Esophagus muscularis mucosa (tissue), 4 donors: Measurements from ENCODE around the gene TMEM109. TPM values are rescaled to one million over a fixed set of nuclear protein-coding genes. Genes with fewer than 3 reads are reported as not detected.
"Not testable (repeated sequence)": the region's sequence is repeated elsewhere in the genome, so short reads cannot be mapped to it uniquely, and the experiment has no call there.

Source experiments
- DNase-seq: peaks from one replicate; pipeline ENCODE4 v3.0.0-alpha.2; 2017; ENCODE audit errors: extremely low spot score
- H3K27ac ChIP-seq, 4 donors: fragments of 200-600 bp; sonication (generic); replicated peaks in 1 of 4; 1 replicate in 3 of 4; 2 replicates in 1 of 4; pipeline ENCODE4 v1.5.1; 2016 to 2019; ENCODE audit warnings: mild to moderate bottlenecking in 1 of 4
- H3K27me3 ChIP-seq, 4 donors: fragments of 200-600 bp; sonication (generic); one replicate each; pipeline versions ENCODE4 v1.5.1 to v1.6.0; 2016 to 2019
- H3K36me3 ChIP-seq, 4 donors: fragments of 200-600 bp; sonication (generic); one replicate each; pipeline ENCODE4 v1.5.1; 2016 to 2019
- H3K4me1 ChIP-seq, 4 donors: fragments of 200-600 bp; sonication (generic); one replicate each; pipeline ENCODE4 v1.5.1; 2016 to 2019
- H3K4me3 ChIP-seq, 4 donors: fragments of 200-600 bp; sonication (generic); 1 replicate in 2 of 4; 2 replicates in 2 of 4; pipeline ENCODE4 v1.5.1; 2016 to 2019; ENCODE audit warnings: mild to moderate bottlenecking in 4 of 4, moderate library complexity in 1 of 4
- H3K9me3 ChIP-seq, 4 donors: fragments of 200-600 bp; sonication (generic); 1 replicate in 3 of 4; 2 replicates in 1 of 4; pipeline ENCODE4 v1.5.1; 2016 to 2019
- CTCF ChIP-seq, 3 experiments: fragments of 200-600 bp in 2 of 3; fragments of 450-650 bp in 1 of 3; sonication (generic) in 2 of 3; IDR thresholded peaks; one replicate each; pipeline ENCODE4 v1.5.1; 2017 to 2019; ENCODE audit warnings: antibody characterized with exemption in 3 of 3, mild to moderate bottlenecking in 2 of 3, moderate library complexity in 1 of 3
- EP300 ChIP-seq: sonication (generic); formaldehyde crosslinking; IDR thresholded peaks from one replicate; pipeline ENCODE4 v1.6.1; 2017; ENCODE audit warnings: antibody characterized with exemption
- POLR2A ChIP-seq: fragments of 450-650 bp; IDR thresholded peaks from one replicate; pipeline ENCODE4 v1.6.1; 2017; ENCODE audit warnings: antibody characterized with exemption, moderate library complexity, mild to moderate bottlenecking, low read depth
- POLR2AphosphoS5 ChIP-seq, 2 donors: sonication (generic); formaldehyde crosslinking; IDR thresholded peaks; one replicate each; pipeline ENCODE4 v1.6.1; 2017; ENCODE audit warnings: antibody characterized with exemption in 2 of 2
- WGBS: methylation state at CpG from one replicate; pipeline ENCODE4 v1.1.5; 2018; 5-methylcytosine and 5-hydroxymethylcytosine counted together
- intact Hi-C: fragments of 100-400 bp; cut with DNase I; formaldehyde crosslinking; loops from one replicate; pipeline ENCODE4 v1.15.1; 2023
- total RNA-seq, 4 donors: library from RNA; depleted of rRNA; stranded (reverse); fragments of >200 nt; gene quantifications; one replicate each; pipeline versions ENCODE4 v1.1.0 to v1.2.1, GENCODE V29; 2016

TMEM109 gene
- total RNA-seq, 4 donors from 2014 or later = 106 to 186 (median 138) TPM

- no peak overlapping the region for H3K27ac ChIP-seq
- no peaks in the 10 kb centered on the region for H3K36me3 ChIP-seq
- no peaks in the 10 kb centered on the region for H3K9me3 ChIP-seq
- intact Hi-C loops = loop anchor here (10.0 kb wide), 1 partner anchor 246 kb away; no protein-coding TSS in a partner anchor
- 0% methylated on average over 1 of the region's 1 CpG for WGBS
- H3K27me3 ChIP-seq = no peaks in the 10 kb centered on the region
- TF ChIP-seq EP300 (no peak), CTCF (IDR thresholded peaks at IDR 0.05) (no peak), POLR2AphosphoS5 (IDR thresholded peaks at IDR 0.05) (no peak), POLR2A (no peak)
- no peak for DNase-seq
- H3K4me1 ChIP-seq = peaks cover 38 to 46% (median 41%) of the 10 kb centered on the region in 4 donors
- no peak overlapping the region for H3K4me3 ChIP-seq
Observed at GRCh38 chr11:60908803-60909202, 5.2 kb upstream of the TMEM109 start.

- not testable (repeated sequence) for H3K9me3 ChIP-seq, H3K36me3 ChIP-seq, H3K27ac ChIP-seq, DNase-seq, H3K4me3 ChIP-seq, H3K27me3 ChIP-seq
- intact Hi-C loops = loop anchor here (10.0 kb wide), 1 partner anchor 245 kb away; no protein-coding TSS in a partner anchor
- H3K4me1 ChIP-seq = peaks cover 29 to 37% (median 33%) of the 10 kb centered on the region in 4 donors
- WGBS = 68% methylated on average over 3 of the region's 3 CpGs
Observed at GRCh38 chr11:60909680-60910280, 4.2 kb upstream of the TMEM109 start.

- peaks cover 27 to 34% (median 32%) of the 10 kb centered on the region in 4 donors for H3K4me1 ChIP-seq
- intact Hi-C loops = no loop called here
Observed at GRCh38 chr11:60910281-60910687, 3.7 kb upstream of the TMEM109 start.

GRCh38 chr11:60910711-60911380 is 3.1 kb upstream of the TMEM109 start:
- WGBS = 81% methylated on average over 5 of the region's 5 CpGs
- no peaks in the 10 kb centered on the region for H3K36me3 ChIP-seq
- H3K4me3 ChIP-seq = no peak overlapping the region
- no peaks in the 10 kb centered on the region for H3K27me3 ChIP-seq
- H3K27ac ChIP-seq = no peak overlapping the region
- DNase-seq = no peak
- intact Hi-C loops = no loop called here
- no peak for TF ChIP-seq POLR2AphosphoS5 (IDR thresholded peaks at IDR 0.05)
- TF ChIP-seq EP300 = no peak
- TF ChIP-seq CTCF (IDR thresholded peaks at IDR 0.05) = no peak
- no peak for TF ChIP-seq POLR2A
- no peaks in the 10 kb centered on the region for H3K9me3 ChIP-seq
- H3K4me1 ChIP-seq = peaks cover 27 to 34% (median 32%) of the 10 kb centered on the region in 4 donors

More at GRCh38 chr11:60910281-60910687, 3.7 kb upstream of the TMEM109 start:
- no peak for TF ChIP-seq POLR2A
- no peak for TF ChIP-seq CTCF (IDR thresholded peaks at IDR 0.05)
- TF ChIP-seq POLR2AphosphoS5 (IDR thresholded peaks at IDR 0.05) = no peak
- no peak for TF ChIP-seq EP300
- WGBS = 62% methylated on average over 3 of the region's 3 CpGs
- Histone ChIP-seq H3K27ac (no peak overlapping the region), H3K36me3 (no peaks in the 10 kb centered on the region), H3K4me3 (no peak overlapping the region), H3K9me3 (no peaks in the 10 kb centered on the region), H3K27me3 (no peaks in the 10 kb centered on the region)
- no peak for DNase-seq

- DNase-seq = no peak
- Histone ChIP-seq H3K4me3 (no peak overlapping the region), H3K27me3 (no peaks in the 10 kb centered on the region), H3K9me3 (no peaks in the 10 kb centered on the region), H3K27ac (peak overlapping the region in 1 of 4 donors; percentile 93), H3K36me3 (peaks cover 0 to 3% (median 0%) of the 10 kb centered on the region in 4 donors), H3K4me1 (peaks cover 34 to 44% (median 41%) of the 10 kb centered on the region in 4 donors)
- TF ChIP-seq POLR2A = no peak
- TF ChIP-seq POLR2AphosphoS5 (IDR thresholded peaks at IDR 0.05) = no peak
- TF ChIP-seq CTCF (IDR thresholded peaks at IDR 0.05) = no peak
- no peak for TF ChIP-seq EP300
- intact Hi-C loops = no loop called here
- whole genome bisulfite sequencing = 78% methylated on average over 12 of the region's 12 CpGs
Observed at GRCh38 chr11:60912223-60912850, 1.6 kb upstream of the TMEM109 start.
